ENCODE measurements around the gene GZMM.

Gene GZMM

GRCh38 chr19:556611-557382, 12.9 kb downstream of the GZMM start:
- no peak for TF ChIP-seq CTCF (IDR thresholded peaks at IDR 0.05; ENCODE audit: insufficient read depth, low read depth, low read length, missing control alignments)
- no peak for DNase-seq (ENCODE audit: low read depth)
- no peak overlapping the region for H3K4me3 ChIP-seq (ENCODE audit: low read length)

- TF ChIP-seq CTCF (IDR thresholded peaks at IDR 0.05; ENCODE audit: insufficient read depth, low read depth, low read length, missing control alignments) = no peak
- no peak for DNase-seq (ENCODE audit: low read depth)
Measured at GRCh38 chr19:558770-559439, 15.1 kb downstream of the GZMM start.

GRCh38 chr19:560121-560520, 16.3 kb downstream of the GZMM start:
- no peak for DNase-seq (ENCODE audit: low read depth)
- TF ChIP-seq CTCF (IDR thresholded peaks at IDR 0.05; ENCODE audit: insufficient read depth, low read depth, low read length, missing control alignments) = no peak
- no peak overlapping the region for H3K4me3 ChIP-seq (ENCODE audit: low read length)

More at GRCh38 chr19:558770-559439, 15.1 kb downstream of the GZMM start:
- H3K4me3 ChIP-seq (ENCODE audit: low read length) = no peak overlapping the region

- no peak for TF ChIP-seq CTCF (IDR thresholded peaks at IDR 0.05; ENCODE audit: insufficient read depth, low read depth, low read length, missing control alignments)
- H3K4me3 ChIP-seq (ENCODE audit: low read length) = no peak overlapping the region
- DNase-seq (ENCODE audit: low read depth) = no peak
Measured at GRCh38 chr19:566403-566802, 22.6 kb downstream of the GZMM start.

- DNase-seq (ENCODE audit: low read depth) = no peak
- no peak for TF ChIP-seq CTCF (IDR thresholded peaks at IDR 0.05; ENCODE audit: insufficient read depth, low read depth, low read length, missing control alignments)
- no peak overlapping the region for H3K4me3 ChIP-seq (ENCODE audit: low read length)
Measured at GRCh38 chr19:566844-567243, 23.0 kb downstream of the GZMM start.

GRCh38 chr19:567296-567900, 23.5 kb downstream of the GZMM start:
- no peak for TF ChIP-seq CTCF (IDR thresholded peaks at IDR 0.05; ENCODE audit: insufficient read depth, low read depth, low read length, missing control alignments)
- DNase-seq (ENCODE audit: low read depth) = no peak
- no peak overlapping the region for H3K4me3 ChIP-seq (ENCODE audit: low read length)
